HG03442 (cell line): ENCODE results near the gene ERLIN1.
"Not testable (repeated sequence)": the region's sequence is repeated elsewhere in the genome, so short reads cannot be mapped to it uniquely, and the experiment has no call there.

Experiments
- ATAC-seq: cut with Tn5 transposase; IDR thresholded peaks from one replicate; pipeline ENCODE4 v1.9.1; 2021; ENCODE audit warnings: mild to moderate bottlenecking, moderate library complexity; ENCODE audit not compliant: unreplicated experiment

The ERLIN1 gene

GRCh38 chr10:100138921-100139496, 46.8 kb downstream of the ERLIN1 start:
- no peak for ATAC-seq

GRCh38 chr10:100135486-100135885, 50.3 kb downstream of the ERLIN1 start:
- no peak for ATAC-seq

DNA sequence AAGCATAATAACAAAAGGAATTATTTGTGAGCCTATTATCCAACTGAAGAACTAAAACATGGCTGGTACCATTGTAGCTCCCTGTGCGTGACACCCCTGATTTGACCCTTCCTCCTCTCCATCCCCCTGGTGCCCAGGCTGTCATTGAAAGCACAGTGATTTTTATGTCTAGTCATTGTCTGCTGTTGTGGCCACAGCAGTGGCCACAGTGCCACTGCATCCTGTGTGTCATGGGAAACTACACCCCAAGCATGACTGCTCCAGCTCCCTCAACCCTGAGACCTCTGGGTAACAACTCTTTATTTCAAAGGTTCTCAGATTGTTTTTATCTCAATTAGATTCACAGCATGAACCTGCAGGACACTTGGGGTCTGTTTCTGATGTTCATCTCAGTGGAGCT, 52.0 kb downstream of the ERLIN1 start:
- no peak for ATAC-seq

DNA sequence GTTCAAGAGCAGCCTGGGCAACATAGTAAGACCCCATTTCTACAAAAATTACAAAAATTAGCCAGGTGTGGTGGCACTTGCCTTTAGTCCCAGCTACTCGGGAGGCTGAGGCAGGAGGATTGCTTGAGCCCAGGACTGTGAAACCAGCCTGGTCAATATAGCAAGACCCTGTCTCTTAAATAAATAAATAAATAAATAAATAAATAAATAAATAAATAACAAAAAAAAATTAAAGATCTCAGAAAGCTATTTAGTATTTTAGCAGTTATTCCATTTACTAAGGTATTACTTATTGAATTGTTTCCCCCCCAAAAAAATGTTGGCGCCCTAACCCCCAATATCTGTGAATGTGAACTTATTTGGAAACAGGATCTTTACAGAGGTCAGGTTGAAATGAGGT, 53.4 kb downstream of the ERLIN1 start:
- ATAC-seq, result no peak

GRCh38 chr10:100131571-100131970, 54.3 kb downstream of the ERLIN1 start:
- no peak for ATAC-seq

GRCh38 chr10:100130831-100131230, 55.0 kb downstream of the ERLIN1 start:
- no peak for ATAC-seq

DNA sequence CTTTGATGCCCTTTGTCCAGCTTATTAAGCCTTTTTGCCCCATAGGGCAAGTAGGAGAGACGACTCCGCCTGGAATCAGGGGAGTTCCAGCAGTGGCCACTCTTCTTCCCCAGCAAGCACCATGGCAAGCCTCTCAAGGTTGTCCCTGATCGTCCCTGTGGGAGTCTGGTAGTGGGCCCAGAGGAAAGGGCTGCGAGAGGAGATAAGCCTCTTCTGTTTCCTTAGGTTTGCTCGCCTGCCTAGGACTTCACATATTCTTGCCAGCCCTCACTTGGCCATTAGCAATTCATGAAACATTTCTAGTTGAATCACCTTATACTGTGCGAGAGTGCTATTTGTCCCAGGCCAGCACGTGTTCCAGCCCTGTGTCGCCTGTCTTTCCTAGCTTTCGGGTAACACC, 56.4 kb downstream of the ERLIN1 start:
- ATAC-seq, result no peak

- ATAC-seq, result no peak
Observed at GRCh38 chr10:100128951-100129350, 56.9 kb downstream of the ERLIN1 start.

DNA sequence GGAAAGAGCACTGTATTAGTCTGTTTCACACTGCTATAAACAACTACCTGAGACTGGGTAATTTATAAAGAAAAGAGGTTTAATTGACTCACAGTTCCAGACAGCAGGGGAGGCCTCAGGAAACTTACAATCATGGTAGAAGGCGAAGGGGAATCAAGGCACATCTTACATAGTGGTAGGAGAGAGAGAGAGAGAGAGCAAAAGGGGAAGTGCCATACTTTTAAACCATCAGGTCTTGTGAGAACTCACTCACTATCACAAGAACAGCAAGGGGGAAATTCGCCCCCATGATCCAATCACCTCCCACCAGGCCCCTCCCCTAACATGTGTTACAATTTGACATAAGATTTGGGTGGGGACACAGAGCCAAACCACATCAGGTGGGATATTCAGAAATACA, 60.5 kb downstream of the ERLIN1 start:
- not testable (repeated sequence) for ATAC-seq

- ATAC-seq, result no peak
Observed at GRCh38 chr10:100124097-100124496, 61.7 kb downstream of the ERLIN1 start.

- no peak for ATAC-seq
Observed at GRCh38 chr10:100122780-100123179, 63.0 kb downstream of the ERLIN1 start.

DNA sequence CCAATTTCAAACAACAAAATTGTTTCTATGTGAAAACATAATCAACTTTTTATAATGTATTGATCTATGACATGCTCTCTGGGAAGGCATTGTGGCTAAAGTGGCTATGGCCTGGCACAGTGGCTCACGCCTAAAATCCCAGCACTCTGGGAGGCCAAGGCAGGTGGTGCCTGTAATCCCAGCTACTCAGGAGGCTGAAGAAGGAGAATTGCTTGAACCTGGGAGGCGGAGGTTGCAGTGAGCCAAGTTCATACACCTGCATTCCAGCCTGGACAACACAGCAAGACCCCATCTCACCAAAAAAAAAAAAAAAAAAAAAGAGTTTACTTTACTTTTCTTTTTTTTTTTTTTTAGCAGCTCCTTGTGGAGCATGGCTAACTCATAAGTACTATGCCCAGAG, 65.3 kb downstream of the ERLIN1 start:
- ATAC-seq, result no peak

- ATAC-seq, result no peak
Observed at GRCh38 chr10:100119726-100120125, 66.1 kb downstream of the ERLIN1 start.

- ATAC-seq, result no peak
Observed at GRCh38 chr10:100114976-100115770, 70.7 kb downstream of the ERLIN1 start.

DNA sequence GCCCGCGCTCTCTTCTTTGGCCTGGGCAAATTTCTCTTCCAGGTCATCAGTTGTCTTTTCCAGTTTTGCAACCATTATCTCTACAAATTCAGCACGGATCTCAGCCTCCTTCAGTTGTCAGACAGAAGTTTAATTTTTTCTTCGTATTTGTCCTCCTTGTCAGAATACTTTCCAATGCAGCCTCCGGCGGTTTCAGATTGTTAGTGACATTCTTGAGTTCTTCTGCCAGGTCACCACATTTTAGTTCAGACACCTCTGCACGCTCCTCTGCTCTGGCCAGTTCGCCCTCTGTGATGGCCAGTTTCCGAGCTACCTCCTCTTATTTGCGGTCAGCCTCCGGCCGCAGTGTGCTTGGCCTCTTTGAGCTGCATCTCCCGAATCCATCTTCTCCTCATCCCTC, 71.4 kb downstream of the ERLIN1 start:
- no peak for ATAC-seq

DNA sequence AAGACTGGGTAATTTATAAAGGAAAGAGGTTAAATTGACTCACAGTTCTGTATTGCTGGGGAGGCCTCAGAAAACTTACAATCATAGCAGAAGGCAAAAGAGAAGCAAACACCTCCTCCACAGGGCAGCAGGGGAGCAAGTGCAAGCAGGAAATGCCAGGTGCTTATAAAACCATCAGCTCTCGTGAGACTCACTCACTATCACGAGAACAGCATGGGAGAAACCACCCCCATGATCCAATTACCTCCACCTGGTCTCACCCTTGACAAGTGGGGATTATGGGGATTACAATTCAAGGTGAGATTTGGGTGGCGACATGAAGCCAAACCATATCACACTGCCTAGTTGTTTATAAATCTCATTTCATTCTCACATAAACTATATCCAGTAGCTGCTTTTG, 76.2 kb downstream of the ERLIN1 start:
- ATAC-seq, result no peak

DNA sequence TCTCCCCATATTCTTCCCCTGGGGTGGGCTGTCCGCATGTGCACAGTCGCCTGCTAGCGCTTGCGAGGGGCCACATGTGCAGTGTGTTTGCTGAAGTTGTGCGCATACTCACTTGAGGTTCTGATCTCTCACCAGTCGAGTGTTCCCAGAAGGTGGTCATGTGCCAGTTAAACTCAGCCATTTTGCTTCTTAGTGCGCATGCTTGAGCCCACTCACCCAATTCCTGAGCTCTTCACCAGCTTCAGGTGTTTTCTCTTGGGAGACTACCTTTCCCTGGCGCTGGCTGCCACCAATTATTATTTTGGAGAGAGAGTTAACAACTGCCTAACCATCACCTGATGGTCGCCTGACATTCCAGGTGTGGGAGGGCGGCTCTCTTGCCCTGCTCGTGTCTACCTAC, 79.0 kb downstream of the ERLIN1 start:
- ATAC-seq, result no peak

- no peak for ATAC-seq
Observed at GRCh38 chr10:100104300-100104699, 81.5 kb downstream of the ERLIN1 start.

GRCh38 chr10:100103581-100103980, 82.2 kb downstream of the ERLIN1 start:
- no peak for ATAC-seq

- no peak for ATAC-seq
Observed at GRCh38 chr10:100101192-100102076, 84.4 kb downstream of the ERLIN1 start.

DNA sequence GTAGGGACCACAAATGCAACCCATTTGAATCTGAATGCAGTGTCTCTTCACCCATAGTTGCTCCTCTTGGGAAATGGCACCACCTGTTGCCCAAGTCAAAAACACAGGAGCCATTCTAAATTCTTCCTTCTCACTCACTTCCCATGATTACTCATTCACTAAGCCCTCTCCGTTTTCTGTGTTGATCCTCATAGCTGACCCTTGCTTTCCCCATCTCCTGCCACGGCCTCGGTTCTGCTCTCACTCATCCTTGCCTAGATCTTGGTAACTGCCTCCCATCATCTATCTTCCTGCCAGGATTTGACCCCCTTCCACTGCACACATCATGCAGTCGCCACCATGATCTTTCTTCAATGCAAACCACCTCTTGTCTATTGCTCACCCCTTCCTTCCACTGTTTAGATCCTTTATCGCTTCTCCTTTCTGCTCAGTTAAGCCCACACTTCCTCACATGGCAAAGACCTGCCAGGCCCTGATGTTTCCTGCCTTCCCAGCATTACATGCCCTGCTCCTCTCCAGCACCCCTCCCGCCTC, 85.1 kb downstream of the ERLIN1 start:
- no peak for ATAC-seq
